Transverse colon (tissue), 4 donors: ENCODE results near the gene COL4A5. TPM values are rescaled to one million over a fixed set of nuclear protein-coding genes. Genes with fewer than 3 reads are reported as not detected.

Source experiments
- DNase-seq: peaks from one replicate; pipeline ENCODE4 v3.0.0-alpha.2; 2019
- H3K27ac ChIP-seq, 4 donors: fragments of 200-600 bp; sonication (generic); 2 replicates each; pipeline ENCODE4 v1.5.1; 2016 to 2018; ENCODE audit warnings: inconsistent platforms in 4 of 4
- H3K27me3 ChIP-seq: fragments of 200-600 bp; sonication (generic); 2 replicates; pipeline ENCODE4 v1.5.1; 2017; ENCODE audit warnings: inconsistent platforms
- H3K36me3 ChIP-seq, 4 donors: fragments of 200-600 bp; sonication (generic); 2 replicates each; pipeline ENCODE4 v1.5.1; 2017 to 2019; ENCODE audit warnings: inconsistent platforms in 4 of 4
- H3K4me1 ChIP-seq, 4 donors: fragments of 200-600 bp; sonication (generic); 2 replicates each; pipeline ENCODE4 v1.5.1; 2017 to 2020; ENCODE audit warnings: inconsistent platforms in 4 of 4
- H3K4me3 ChIP-seq, 4 donors: fragments of 200-600 bp; sonication (generic); 1 replicate in 1 of 4; 2 replicates in 3 of 4; pipeline versions ENCODE4 v1.5.1 to v1.6.1; 2017 to 2019; ENCODE audit warnings: inconsistent platforms in 4 of 4
- H3K9me3 ChIP-seq, 2 donors: fragments of 200-600 bp; sonication (generic); 2 replicates each; pipeline ENCODE4 v1.5.1; 2017 to 2019; ENCODE audit warnings: inconsistent platforms in 2 of 2
- EP300 ChIP-seq: sonication (generic); formaldehyde crosslinking; IDR thresholded peaks from one replicate; pipeline ENCODE4 v1.6.1; 2017; ENCODE audit warnings: antibody characterized with exemption, low read depth
- POLR2A ChIP-seq: fragments of 450-650 bp; IDR thresholded peaks from one replicate; pipeline ENCODE4 v1.6.1; 2016; ENCODE audit warnings: antibody characterized with exemption, mild to moderate bottlenecking, moderate library complexity
- POLR2AphosphoS5 ChIP-seq, 3 donors: sonication (generic); formaldehyde crosslinking; IDR thresholded peaks; one replicate each; pipeline ENCODE4 v1.6.1; 2016; ENCODE audit warnings: antibody characterized with exemption in 3 of 3
- WGBS, 2 donors: methylation state at CpG; one replicate each; pipeline ENCODE4 v1.1.5; 2018; ENCODE audit warnings: low coverage in 1 of 2; 5-methylcytosine and 5-hydroxymethylcytosine counted together
- in situ Hi-C, 4 donors: fragments of 200-750 bp; cut with MboI; loops; one replicate each; pipeline versions ENCODE4 v1.15.0 to v1.15.1; 2017; ENCODE audit warnings: low sequenced_read_pairs in 3 of 4, low pct_ligation_motif_present in 1 of 4, low pct_unique_long_range_greater_than_20kb in 1 of 4
- intact Hi-C: fragments of 100-400 bp; cut with DNase I; formaldehyde crosslinking; loops from one replicate; pipeline ENCODE4 v1.15.1; 2023; ENCODE audit warnings: low total_unique reads
- total RNA-seq, 4 donors: library from RNA; depleted of rRNA; stranded (reverse); fragments of >200 nt; gene quantifications; one replicate each; pipeline ENCODE4 v1.1.0, GENCODE V29; 2016
- TF ChIP-seq, protein P1 (sequence below), 5 experiments: fragments of 200-600 bp in 3 of 5; fragments of 450-650 bp in 2 of 5; sonication (generic) in 3 of 5; IDR thresholded peaks; 1 replicate in 2 of 5; 2 replicates in 3 of 5; pipeline ENCODE4 v1.5.1; 2016 to 2017; ENCODE audit warnings: antibody characterized with exemption in 5 of 5, inconsistent platforms in 3 of 5, mild to moderate bottlenecking in 2 of 5, moderate library complexity in 1 of 5

The COL4A5 gene
- total RNA-seq, 4 donors from 2014 or later: 0.75 to 8.1 (median 2.8) TPM

DNA sequence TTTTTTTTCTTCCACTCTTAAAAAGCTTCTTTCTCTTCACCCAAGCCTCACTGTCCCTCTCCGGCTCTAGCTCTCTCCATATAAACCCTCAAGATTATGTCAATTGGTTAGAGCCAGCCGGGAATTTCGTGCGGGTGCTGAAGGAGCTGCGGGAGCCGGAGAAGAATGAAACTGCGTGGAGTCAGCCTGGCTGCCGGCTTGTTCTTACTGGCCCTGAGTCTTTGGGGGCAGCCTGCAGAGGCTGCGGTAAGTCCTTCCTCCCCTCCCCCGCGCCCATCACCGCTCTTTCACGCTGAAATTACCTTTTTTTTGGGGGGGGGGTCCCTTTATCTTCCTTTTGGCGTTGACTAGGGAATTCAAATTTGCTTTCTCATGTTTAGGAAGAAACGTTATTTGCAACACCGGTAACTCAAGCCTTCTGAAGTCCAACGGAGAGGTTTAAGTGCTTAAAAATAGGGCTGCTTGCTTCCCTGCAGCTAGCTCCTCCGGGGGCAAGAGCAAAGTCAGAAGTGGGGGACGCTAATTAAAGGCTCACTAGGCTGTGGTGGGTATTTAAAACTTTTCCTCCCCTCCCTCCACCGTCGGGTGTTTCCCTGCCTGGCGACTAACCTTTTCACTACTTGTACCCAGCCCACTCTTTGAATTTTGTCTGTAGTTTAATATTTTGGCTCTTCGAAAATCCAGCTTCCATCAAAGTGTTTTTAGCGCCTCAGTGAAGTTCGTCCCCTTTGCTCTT, 491 bp downstream of the COL4A5 start:
- H3K9me3 ChIP-seq: no peaks in the 10 kb centered on the region
- intact Hi-C loops (no loop called here), in situ Hi-C loops (no loop called here)
- peak overlapping the region in 1 of 4 donors; percentile 31 for H3K27ac ChIP-seq
- WGBS, 2 donors: 8 to 20% methylated on average over 2 to 25 of the region's 25 CpGs
- H3K4me1 ChIP-seq: no peaks in the 10 kb centered on the region
- H3K36me3 ChIP-seq: no peaks in the 10 kb centered on the region
- no peak for DNase-seq
- TF ChIP-seq, protein P1, sequence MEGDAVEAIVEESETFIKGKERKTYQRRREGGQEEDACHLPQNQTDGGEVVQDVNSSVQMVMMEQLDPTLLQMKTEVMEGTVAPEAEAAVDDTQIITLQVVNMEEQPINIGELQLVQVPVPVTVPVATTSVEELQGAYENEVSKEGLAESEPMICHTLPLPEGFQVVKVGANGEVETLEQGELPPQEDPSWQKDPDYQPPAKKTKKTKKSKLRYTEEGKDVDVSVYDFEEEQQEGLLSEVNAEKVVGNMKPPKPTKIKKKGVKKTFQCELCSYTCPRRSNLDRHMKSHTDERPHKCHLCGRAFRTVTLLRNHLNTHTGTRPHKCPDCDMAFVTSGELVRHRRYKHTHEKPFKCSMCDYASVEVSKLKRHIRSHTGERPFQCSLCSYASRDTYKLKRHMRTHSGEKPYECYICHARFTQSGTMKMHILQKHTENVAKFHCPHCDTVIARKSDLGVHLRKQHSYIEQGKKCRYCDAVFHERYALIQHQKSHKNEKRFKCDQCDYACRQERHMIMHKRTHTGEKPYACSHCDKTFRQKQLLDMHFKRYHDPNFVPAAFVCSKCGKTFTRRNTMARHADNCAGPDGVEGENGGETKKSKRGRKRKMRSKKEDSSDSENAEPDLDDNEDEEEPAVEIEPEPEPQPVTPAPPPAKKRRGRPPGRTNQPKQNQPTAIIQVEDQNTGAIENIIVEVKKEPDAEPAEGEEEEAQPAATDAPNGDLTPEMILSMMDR (IDR thresholded peaks at IDR 0.05): no peak
- peak overlapping the region in 3 of 4 donors; percentile 31 to 49 (median 39) for H3K4me3 ChIP-seq
- H3K27me3 ChIP-seq: peaks cover 12% of the 10 kb centered on the region

GRCh38 chrX:108442901-108443464, 3.3 kb downstream of the COL4A5 start:
- in situ Hi-C loops (no loop called here), intact Hi-C loops (no loop called here)
- Histone ChIP-seq H3K4me3 (no peak overlapping the region), H3K4me1 (no peaks in the 10 kb centered on the region), H3K36me3 (no peaks in the 10 kb centered on the region), H3K9me3 (no peaks in the 10 kb centered on the region), H3K27me3 (peaks cover 6% of the 10 kb centered on the region), H3K27ac (no peak overlapping the region)
- DNase-seq: no peak
- TF ChIP-seq, protein P1 (IDR thresholded peaks at IDR 0.05): no peak
- TF ChIP-seq POLR2A (no peak), POLR2AphosphoS5 (IDR thresholded peaks at IDR 0.05) (no peak), EP300 (no peak)
- 30 to 39% methylated on average over 2 of the region's 2 CpGs for WGBS, 2 donors

- Histone ChIP-seq H3K27ac (no peak overlapping the region), H3K4me3 (no peak overlapping the region), H3K27me3 (no peaks in the 10 kb centered on the region), H3K4me1 (no peaks in the 10 kb centered on the region), H3K36me3 (no peaks in the 10 kb centered on the region), H3K9me3 (no peaks in the 10 kb centered on the region)
- no peak for TF ChIP-seq EP300
- intact Hi-C loops: no loop called here
- WGBS, 2 donors: 46% methylated on average over 2 of the region's 2 CpGs; no CpG with 5 or more reads in 1 of the 2 donors
- no peak for DNase-seq
- in situ Hi-C loops: no loop called here
These were observed 7.7 kb downstream of the COL4A5 start for GRCh38 chrX:108447303-108447702.

DNA sequence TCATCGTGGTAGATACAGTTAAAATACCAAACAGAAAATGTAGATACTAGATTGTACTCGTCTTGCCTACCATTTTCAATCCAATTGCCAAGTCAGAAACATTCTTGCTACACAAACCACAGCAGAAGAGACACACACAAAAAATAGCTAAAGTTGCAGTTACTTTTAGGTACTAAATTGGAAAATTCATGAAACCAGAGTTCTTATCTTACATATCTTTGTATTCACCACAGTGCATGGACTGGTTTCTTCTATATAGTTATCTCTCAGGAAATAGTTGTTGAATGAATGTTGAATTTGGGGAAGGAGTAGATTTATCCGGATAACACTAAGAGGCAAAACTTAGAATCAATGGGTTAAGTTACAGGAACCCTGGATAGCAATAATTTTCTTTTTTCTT, 14.2 kb downstream of the COL4A5 start:
- Histone ChIP-seq H3K4me1 (no peaks in the 10 kb centered on the region), H3K9me3 (no peaks in the 10 kb centered on the region), H3K4me3 (no peak overlapping the region), H3K27me3 (no peaks in the 10 kb centered on the region), H3K27ac (no peak overlapping the region), H3K36me3 (no peaks in the 10 kb centered on the region)
- no peak for DNase-seq
- intact Hi-C loops (no loop called here), in situ Hi-C loops (no loop called here)
- TF ChIP-seq POLR2A: no peak
- TF ChIP-seq, protein P1 (IDR thresholded peaks at IDR 0.05): no peak
- no peak for TF ChIP-seq EP300
- no peak for TF ChIP-seq POLR2AphosphoS5 (IDR thresholded peaks at IDR 0.05)
- WGBS, 2 donors: 60 to 85% methylated on average over 3 of the region's 3 CpGs
